Mesenteric fat pad (tissue), 1 donor: ENCODE data around the gene KIAA0825. TPM values are rescaled to one million over a fixed set of nuclear protein-coding genes. Genes with fewer than 3 reads are reported as not detected.
"Not testable (repeated sequence)": the region's sequence is repeated elsewhere in the genome, so short reads cannot be mapped to it uniquely, and the experiment has no call there.

Experiments
- DNase-seq: peaks from one replicate; pipeline ENCODE4 v3.0.0-alpha.2; 2020; ENCODE audit warnings: low spot score
- total RNA-seq: library from RNA; stranded (reverse); fragmentation: NEBNext Ultra II Directional; extraction: Animal tissue kit (Norgen Biotek cat#: 25700); gene quantifications from one replicate; pipeline ENCODE4 v1.2.1, GENCODE V29; 2021
- donor health status: DM: yes; HTN: yes; CAD: no.

The KIAA0825 gene
- total RNA-seq, 1 donor from 2014 or later, result 3.8 TPM

GRCh38 chr5:94192658-94193391, 425.6 kb downstream of the KIAA0825 start:
- DNase-seq, result no peak

- no peak for DNase-seq
Measured at GRCh38 chr5:94191604-94192003, 426.8 kb downstream of the KIAA0825 start.

- DNase-seq, result no peak
Measured at GRCh38 chr5:94188725-94189124, 429.7 kb downstream of the KIAA0825 start.

- no peak for DNase-seq
Measured at GRCh38 chr5:94184870-94185269, 433.5 kb downstream of the KIAA0825 start.

GRCh38 chr5:94181895-94182294, 436.5 kb downstream of the KIAA0825 start:
- DNase-seq, result no peak

- no peak for DNase-seq
Measured at GRCh38 chr5:94180761-94181160, 437.6 kb downstream of the KIAA0825 start.

GRCh38 chr5:94175912-94176311, 442.5 kb downstream of the KIAA0825 start:
- no peak for DNase-seq

GRCh38 chr5:94174748-94175411, 443.5 kb downstream of the KIAA0825 start:
- no peak for DNase-seq

- DNase-seq, result no peak
Measured at GRCh38 chr5:94173100-94173499, 445.3 kb downstream of the KIAA0825 start.

- not testable (repeated sequence) for DNase-seq
Measured at GRCh38 chr5:94171070-94171469, 447.3 kb downstream of the KIAA0825 start.

- not testable (repeated sequence) for DNase-seq
Measured at GRCh38 chr5:94170158-94170557, 448.2 kb downstream of the KIAA0825 start.

GRCh38 chr5:94168151-94168550, 450.3 kb downstream of the KIAA0825 start:
- DNase-seq, result no peak

- DNase-seq, result no peak
Measured at GRCh38 chr5:94161801-94162200, 456.6 kb downstream of the KIAA0825 start.

- no peak for DNase-seq
Measured at GRCh38 chr5:94159144-94159543, 459.3 kb downstream of the KIAA0825 start.

GRCh38 chr5:94157704-94158539, 460.5 kb downstream of the KIAA0825 start:
- DNase-seq, result no peak

- no peak for DNase-seq
Measured at GRCh38 chr5:94154672-94155071, 463.7 kb downstream of the KIAA0825 start.

GRCh38 chr5:94153736-94154450, 464.5 kb downstream of the KIAA0825 start:
- no peak for DNase-seq

GRCh38 chr5:94143621-94144020, 474.8 kb downstream of the KIAA0825 start:
- not testable (repeated sequence) for DNase-seq

GRCh38 chr5:94140300-94140699, 478.1 kb downstream of the KIAA0825 start:
- DNase-seq, result no peak

GRCh38 chr5:94130077-94130476, 488.3 kb downstream of the KIAA0825 start:
- no peak for DNase-seq

GRCh38 chr5:94125107-94125506, 493.3 kb downstream of the KIAA0825 start:
- DNase-seq, result no peak
